NCI-H2107 (cell line): Measurements from ENCODE around the gene SYT1.

Source experiments
- DNase-seq: peaks from one replicate; lab custom pipeline; 2025; lab: John Stamatoyannopoulos, UW

Gene SYT1

DNA sequence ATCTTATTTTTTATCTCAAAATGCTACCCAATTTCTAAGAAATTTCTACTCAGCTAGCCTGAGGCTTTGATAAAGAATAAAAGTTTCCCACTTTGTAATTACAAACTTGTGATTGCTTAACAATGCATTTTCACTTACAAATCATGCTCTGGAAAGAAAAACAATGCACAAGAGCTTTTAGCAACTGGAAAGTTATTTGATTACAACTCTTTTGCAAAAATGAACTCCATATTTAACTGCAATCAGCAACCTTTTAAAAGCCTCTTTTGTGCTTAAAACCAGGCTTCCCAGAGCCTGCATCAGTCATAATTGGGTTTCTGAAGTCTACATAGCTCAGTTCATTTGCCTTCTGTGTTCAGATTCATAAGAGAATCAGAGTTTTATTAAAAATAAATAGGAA lies 431.0 kb downstream of the SYT1 start:
- no peak for DNase-seq

DNA sequence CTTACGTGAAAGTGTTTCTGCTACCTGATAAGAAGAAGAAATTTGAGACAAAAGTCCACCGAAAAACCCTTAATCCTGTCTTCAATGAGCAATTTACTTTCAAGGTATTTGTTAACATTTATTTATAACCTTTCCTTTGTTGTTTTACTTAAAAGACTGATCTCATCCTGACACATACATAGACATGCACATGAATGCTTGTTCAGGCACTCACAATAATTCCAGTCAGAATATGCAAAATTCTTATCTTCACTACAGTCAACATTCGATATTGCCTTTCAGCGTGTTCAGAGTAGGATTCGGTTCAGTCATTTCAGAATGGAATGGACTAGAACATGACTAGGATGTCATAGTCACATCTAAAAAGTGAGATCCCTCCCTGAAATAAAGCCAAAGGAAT lies 431.6 kb downstream of the SYT1 start:
- DNase-seq = no peak

DNA sequence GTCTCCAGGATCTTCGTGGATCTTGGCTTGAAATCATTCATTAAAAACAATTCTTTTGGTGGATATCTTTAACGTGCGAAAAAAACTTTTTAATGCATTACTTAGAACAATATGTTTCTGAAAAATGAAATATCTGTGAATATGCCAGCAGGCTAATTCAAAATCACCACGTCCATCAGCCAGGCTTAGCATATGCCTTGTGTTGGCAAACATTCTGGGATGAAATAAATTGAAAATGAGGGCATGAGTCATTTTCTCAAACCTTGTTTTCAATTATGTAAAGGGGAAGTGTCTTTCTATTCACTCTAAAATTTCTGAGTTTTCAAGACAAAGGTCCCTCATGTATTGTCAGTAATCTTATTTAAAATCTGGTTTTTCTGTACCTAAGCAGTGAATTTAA lies 432.3 kb downstream of the SYT1 start:
- no peak for DNase-seq

DNA sequence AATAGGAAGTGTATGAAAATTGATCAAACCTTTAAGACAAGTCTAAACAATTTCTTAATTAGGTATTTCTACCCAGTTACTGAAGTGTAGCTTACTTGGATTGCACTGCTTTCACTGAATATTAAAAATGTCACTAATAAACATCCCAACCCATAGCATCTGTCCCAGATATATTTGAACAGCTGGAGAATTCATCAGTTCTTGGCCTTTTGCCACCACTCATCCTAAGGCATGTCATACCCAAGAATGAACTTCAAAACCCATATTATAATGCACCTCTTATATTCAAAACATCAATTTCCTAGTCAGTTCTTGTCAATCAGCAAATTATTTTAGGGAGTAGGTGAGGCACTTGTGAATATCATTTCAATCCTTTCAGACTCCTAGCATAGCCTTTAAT lies 433.9 kb downstream of the SYT1 start:
- no peak for DNase-seq

DNA sequence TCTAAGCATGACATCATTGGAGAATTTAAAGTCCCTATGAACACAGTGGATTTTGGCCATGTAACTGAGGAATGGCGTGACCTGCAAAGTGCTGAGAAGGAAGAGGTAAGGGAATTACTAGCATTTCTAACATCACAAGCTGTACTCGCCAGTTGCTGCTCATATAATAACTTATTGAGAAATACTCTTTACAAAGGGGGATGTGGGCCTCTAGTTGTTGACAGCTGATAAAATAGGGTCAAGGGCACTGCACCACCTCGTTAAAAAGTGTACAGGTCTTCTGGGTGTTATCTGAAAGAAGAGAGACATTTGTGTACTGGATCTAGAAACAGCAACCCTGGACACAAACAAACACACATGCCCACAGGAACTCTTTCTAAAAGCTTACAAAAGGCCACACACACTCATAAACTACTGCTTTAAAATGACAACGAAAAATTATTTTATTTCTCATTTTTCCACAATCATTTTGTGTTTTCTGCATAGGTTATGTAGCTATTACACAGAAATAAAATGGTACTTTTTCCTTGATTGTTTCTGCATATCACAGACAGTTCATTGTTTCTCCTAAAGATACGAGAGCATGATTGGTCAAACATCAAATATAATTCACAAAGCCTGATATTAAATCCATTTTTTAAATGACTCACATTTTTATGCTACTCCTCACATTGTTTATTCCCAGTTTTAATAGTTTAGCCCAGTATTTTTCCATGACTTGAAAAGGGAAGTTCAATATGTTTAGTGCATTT lies 435.0 kb downstream of the SYT1 start:
- DNase-seq = no peak

DNA sequence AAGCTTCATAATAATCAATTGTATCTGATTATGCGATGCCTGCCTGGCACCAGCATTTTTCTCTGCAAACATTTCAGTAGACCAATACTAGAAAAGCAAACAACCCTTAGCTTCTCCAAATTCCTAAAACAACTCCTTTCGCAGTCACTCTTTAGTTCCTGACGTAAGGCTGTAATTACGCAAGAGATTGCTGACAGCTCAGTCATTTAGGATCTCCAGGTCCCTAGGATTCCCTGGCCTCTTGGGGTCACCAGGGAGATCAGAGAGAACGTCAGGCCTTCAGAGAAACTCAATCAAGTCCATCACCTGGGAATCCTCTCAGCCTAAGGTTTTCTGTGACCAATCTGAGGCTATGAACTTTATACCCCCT lies 435.6 kb downstream of the SYT1 start:
- no peak for DNase-seq

DNA sequence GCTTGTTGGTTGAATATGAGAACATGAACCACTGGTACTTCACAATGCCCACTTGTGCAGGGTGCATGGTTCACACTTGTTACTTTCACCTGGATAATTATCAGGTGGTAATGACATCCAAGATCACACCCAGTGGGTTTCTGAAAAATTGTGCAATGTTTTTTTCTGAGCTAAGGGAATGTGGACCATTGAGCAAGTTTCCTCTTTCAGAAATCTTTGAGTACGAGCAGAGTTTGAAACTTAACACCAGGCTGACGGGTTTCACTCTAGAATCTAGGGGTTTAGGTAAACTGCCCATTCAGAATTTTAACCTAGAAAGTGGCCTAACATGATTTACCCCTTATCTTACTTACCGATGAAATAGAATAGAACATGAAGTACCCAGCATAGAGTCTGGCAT lies 436.6 kb downstream of the SYT1 start:
- no peak for DNase-seq

DNA sequence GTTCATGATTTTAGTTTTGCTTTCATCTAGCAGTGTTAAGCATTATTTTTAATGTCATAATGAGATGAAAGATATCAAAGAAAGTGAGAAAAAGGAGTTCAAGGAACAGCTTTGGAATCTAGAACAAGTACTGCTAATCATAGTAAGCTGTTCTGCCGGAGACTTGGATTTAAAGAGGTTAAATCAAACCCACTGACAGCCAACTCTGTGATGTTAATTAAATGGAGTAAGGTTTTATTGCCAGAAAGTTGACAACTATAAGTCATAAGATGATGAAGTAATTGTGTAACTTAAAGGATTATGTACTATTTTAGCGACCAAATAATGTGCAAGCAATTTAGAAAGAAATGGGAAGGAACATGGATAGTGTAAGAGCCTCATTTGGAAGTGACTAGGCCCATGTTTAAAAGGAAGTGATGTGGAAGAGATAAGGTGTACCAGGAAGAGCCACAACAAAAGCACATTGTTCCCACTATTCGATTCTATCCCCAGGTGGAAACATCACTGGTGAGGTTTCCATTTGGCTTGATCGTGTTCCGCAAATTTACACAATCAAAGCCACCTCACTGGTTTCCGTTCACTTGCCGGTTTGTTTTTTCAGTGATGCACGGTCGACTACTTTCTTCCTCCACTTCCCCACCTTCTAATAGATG lies 437.7 kb downstream of the SYT1 start:
- DNase-seq = no peak

DNA sequence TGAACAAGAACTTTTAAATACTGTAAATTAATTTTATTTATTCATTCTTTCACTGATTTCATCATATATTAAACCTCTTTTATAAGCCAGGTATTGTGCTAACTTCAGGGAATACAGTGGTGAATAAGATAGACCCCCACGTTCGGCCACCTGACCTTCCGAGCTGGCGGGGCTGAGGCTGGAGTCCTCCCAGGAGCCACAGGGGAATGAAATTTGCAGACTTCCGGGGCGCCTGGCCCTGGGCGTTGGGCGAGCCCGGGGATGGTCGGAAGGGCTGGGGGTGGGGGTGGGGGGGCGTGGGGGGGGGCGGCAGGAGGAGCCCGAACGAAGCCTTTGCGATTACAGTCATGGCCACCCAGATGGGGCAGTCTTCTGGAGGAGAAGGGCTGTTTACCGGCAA lies 442.8 kb downstream of the SYT1 start:
- DNase-seq = no peak

DNA sequence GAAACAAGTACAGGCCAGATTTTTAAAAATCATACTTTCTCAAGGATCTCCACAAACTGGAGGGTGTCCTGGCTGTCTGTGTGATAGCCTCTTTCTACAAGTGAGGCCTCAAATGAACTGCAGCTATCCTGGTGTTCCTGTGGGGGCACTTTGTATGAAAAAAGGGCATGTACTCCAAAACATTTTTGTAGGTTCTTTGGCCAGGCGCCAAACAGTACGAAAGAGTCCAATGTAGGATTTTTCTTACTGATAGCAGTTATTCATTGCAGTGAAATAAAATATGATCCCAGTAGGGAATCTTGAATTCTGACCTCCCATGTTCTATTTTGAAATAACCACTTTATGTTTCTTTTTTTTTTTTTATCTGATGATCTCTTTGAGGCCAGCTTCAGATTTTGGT lies 444.5 kb downstream of the SYT1 start:
- no peak for DNase-seq

DNA sequence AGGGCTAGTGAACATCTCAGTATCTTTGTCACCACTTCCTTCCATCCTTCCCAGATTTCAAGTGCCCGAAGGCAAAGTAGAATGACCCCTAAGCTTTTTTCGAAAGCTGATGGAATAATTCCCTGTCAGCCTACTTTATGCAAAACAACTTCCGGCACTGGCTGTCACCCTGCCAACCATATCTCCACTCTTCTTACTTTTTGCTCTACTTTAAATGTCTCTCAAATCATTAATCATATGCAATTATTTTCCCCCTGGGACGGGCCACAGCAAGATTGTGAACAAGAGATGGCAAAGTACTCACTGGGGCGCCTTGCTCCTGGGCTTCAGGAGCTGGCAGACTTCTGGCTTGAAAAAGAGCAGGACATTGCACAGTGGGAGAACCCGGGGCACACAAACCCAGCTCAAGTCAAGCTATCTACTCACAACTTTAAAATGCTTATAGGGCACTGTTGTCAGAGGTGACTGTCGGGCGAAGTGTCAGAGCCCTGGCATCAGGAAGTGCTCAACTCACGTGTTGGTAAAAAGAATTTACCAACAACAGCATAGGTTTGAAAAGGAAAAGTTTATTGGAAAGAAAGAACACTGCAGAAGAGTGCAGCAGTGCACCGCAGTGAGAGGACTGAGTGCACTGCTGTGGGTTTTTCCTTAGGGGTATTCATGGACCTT lies 452.7 kb downstream of the SYT1 start:
- DNase-seq = no peak

DNA sequence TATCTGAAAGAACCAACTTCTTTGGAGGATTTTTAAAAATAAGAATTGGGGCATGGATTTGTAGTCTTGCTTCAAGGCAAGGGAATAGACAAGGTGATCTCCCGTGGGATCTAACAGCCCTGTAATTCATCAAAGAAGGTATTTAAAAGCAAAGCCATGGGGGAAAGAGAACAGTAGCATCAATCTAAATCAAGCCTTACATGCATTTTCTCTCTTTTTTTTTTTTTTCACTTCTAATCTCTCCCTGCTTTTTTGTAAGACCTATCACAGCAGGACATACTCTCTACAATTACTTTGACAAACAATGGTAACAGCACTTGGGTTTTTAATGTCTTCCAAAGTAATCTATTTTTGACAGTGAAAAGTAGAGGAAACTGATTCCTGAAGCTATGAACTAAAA lies 458.3 kb downstream of the SYT1 start:
- DNase-seq = no peak

DNA sequence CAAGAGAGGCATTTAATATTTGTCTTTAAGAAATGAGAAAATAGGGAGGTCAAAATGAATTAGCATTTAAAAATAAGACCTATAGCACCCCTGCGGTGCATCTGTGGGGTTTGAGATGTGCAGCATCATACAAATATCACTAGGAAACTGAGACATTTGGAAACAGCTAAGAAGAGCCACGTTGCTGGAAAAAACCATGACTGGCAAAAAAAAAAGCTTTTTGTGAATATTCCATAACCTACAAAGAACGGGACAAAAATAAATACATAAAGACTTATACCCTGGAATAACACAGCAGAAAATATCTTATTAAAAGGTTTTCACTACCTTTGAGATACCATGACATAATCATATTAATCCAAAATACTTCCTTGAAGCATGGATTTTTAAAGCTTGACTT lies 460.0 kb downstream of the SYT1 start:
- DNase-seq = no peak

DNA sequence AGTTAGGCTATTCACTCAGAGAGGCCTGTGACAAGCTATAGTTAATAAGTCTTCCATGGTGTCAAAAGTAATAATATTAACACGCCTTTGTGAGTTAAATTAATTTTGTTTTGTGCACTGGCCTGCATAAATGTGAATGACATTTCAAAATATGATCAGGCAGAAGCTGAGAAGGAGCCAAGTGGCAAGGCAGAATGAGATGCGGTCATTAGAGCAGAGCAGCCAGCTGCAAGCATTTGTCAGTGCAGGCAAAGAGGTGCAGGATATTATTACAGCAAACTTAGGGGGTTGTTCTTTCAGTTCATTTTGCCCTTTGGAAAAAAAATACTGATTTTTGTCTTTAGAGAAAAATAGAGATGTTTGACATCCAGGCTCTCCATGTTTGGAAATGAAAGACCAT lies 461.6 kb downstream of the SYT1 start:
- peak; percentile 26 for DNase-seq

DNA sequence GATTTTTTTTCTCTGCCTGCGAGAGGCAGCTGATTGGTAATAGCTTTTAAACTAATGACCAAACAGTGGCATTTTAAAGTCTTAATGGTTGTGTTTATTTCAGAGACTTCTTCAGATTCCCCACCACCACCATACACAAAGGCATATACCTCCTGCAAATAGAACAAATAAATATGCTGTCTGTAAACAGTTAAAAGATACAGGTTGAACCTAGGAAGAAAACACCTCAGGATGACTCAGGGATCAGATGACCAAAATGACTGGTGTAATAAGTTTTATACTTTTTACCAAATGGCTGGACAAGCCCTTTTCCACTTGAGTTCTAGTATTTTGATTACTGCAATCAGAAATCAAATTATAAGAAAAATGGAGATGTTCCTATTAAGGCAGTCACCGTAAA lies 462.1 kb downstream of the SYT1 start:
- no peak for DNase-seq

DNA sequence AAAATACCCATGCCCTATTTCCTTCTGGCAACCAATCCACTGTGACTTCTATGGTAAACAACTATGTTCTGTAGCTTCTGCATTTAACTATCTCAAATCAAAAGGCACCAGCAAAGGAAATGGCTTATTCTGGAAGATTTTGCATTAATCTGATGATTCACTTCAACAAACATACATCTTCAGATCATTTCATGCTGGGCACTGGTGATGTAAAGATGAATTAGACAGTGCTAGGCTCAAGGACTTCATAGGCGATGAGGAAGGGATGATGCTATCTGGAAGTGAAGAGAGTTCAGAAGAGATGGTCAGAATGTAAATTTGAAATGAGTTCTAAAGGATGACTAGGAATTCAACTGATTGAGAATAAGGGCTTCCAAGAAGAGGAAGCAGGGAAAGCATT lies 462.9 kb downstream of the SYT1 start:
- no peak for DNase-seq

DNA sequence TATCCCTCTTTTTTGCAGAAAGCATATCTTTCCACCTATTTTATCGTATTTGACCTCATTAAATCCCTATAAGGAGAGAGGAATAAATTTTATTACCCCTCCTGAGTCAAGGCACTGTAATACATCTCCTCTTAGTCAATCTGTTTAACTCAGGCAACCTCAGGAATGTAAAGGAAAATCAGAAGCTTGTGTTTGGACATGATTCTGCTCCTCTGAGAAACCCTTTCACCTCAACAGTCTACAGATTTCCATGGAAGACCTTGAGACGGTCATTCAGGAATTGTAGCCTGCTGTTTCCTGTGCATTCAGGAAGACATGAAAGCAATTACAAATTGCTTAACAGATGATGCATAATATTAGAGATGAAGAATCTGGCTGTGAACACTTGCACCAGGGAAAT lies 465.4 kb downstream of the SYT1 start:
- no peak for DNase-seq

DNA sequence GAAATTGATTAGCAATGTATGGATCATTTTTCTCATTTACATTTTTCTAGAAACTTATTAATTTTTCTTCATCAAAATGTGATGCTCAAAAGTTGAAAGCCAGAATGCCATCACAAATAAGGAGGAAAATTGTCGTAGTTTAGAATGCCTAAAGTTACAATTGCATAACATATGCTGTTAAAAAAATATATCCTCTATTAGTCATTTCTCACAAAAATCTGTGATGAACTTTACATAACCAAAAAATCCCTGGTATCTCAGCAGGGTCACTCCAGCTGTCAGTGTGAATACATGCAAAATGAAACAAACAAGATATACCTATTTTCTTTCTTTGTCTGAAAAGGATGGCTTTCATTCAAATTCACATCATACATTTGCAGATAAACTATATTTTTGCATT lies 467.3 kb downstream of the SYT1 start:
- no peak for DNase-seq

DNA sequence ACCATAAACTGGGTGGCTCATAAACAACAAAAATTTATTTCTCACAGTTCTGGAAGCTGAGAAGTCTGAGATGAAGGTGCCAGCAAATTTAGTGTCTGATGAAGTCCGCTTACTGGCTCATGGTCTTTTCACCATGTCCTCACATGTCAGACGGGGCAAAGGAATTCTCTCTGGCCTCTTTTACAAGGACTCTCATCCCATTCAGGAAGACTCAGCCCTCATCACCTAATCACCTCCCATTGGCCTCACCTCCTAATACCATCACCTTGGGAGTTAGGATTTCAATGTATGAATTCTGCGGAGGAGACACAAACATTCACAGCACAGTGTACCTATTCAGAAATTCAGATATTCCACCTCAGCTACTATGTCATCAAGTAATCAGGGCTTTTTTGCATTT lies 468.6 kb downstream of the SYT1 start:
- DNase-seq = no peak

DNA sequence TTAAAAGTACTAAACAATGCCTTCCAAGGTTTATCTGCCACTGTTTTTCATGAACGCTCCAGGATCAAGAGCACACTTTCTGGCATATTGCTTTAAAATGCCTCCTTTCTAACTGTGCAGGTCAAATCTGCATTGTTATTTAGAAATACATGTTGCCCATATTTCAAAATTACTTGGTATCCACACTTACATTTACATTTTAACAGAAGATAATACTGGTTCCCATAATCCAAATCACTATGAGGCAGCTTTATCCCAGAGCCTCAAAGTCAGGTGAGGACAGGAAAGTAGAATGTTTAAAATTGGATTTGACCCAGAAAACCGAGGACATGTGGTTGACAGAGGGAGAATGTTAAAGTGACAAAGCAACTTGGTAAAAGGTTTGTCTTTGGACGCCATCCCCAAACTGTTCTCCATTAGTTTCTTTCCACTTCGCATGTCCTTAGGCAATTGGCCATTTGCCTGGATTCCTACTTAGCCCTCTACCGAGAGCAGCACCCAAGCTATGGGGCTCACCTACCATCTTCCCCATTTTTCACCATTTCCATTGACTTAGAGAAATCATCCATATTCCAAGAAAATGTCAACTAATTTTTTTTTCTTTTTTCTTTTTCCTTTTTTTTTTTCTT lies 473.2 kb downstream of the SYT1 start:
- no peak for DNase-seq

DNA sequence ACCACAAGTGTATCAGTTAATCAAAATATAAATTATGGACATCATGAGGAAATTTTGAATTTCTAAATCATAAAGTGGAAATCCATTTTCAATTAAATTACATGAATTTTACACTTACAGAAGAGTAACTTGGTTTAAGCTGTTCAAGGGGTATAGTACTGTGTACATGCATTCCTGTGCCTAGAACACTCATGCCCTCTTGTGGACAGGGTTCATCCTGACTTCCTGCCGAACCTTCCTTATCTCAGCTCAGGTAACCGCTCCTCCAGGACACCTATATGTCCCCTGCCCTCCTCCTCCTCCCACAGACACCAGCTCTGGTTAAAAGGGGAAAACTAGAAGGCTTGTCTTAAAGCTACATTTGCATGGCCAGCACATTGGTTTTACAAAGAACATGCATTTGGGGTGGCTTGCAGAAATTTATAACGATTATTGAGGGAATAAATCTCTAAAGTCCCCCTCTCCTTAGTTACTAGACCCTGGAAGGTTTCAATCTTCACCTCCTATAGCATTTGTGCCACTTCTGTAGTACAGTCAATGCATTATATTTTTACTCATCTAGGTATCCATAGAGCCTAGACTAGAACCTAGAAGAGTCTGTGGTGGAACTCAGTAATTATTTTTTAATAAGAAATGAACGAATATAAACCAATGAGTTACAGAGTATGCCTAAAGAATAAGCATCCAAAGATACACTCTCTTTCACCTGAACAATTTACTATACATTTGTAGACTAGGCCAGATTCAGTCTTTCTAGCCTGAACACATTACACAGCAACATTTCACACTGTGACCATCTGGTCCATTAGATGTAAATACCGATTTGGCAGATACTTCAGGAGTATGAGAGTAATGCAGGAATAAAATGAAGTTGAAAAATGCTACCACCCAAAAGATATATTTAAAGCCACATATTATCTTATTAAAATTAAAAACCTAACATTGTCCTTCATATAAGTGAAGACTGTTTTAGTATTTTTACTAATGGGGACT lies 480.6 kb downstream of the SYT1 start:
- DNase-seq = peak; percentile 12

DNA sequence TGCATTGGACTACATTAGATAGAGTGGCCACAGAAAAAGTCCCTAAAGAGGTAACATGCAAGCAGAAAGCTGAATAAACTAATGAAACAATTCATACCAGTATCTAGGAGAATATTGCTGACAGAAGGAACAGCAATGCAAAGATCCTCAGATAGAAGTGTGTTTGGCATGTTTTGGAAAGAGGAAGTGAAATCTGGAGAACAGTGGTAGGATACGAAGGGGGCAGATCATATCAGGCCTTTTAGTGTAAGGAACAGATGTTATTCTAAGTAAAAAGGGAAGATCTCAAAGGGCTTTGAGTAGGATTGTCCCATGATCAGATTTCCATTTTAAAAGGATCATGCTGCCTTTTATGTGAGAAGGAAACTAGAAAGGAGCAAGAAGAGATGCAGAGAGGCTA lies 483.3 kb downstream of the SYT1 start:
- DNase-seq = no peak
